ENCODE results near the gene ADGRG3. TPM values are rescaled to one million over a fixed set of nuclear protein-coding genes. Genes with fewer than 3 reads are reported as not detected.
"Not testable (repeated sequence)": the region's sequence is repeated elsewhere in the genome, so short reads cannot be mapped to it uniquely, and the experiment has no call there.

Gene ADGRG3
- total RNA-seq, 1 donor from 2014 or later, result 0.92 TPM

GRCh38 chr16:57663917-57664661 lies 4.0 kb upstream of the ADGRG3 start:
- no peak for DNase-seq

GRCh38 chr16:57664662-57665025 lies 3.5 kb upstream of the ADGRG3 start:
- no peak for DNase-seq

GRCh38 chr16:57665541-57665940 lies 2.6 kb upstream of the ADGRG3 start:
- DNase-seq, result no peak

DNA sequence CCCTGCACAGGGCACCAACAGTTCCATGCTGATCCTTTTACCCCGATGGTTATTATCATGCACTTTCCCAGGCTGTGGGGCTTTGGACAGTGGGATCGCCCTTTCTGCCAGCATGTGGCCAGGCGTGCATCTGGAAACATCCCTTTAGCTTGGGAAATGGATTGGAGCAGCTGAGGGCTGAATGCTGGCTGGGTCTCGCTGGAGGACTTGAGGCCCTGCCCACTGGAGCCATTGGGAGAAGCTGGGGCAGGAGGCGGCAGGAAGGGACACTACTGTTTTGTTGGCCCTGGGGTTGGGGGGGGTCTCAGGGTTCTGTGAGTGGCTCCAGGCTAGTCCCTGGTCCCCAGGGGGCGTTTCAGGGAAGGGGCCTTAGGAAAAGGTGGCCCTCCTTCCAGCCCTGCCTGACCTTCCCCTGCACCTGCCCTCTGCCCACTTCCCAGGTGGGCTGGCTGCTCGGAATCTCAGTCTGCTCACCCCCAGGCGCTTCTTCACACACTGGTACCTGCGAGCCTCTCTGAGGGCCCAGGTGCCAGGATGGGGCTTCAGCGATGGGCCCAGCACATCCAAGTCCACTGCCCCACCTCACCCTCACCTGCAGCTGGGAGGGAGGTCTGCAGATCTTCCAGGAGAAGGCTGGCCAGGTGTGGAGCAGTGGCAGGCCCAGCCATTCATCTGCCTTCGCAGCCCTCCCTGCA lies 1.6 kb upstream of the ADGRG3 start:
- peak; percentile 84 for DNase-seq

- DNase-seq, result no peak
Measured at GRCh38 chr16:57667048-57667525, 1.0 kb upstream of the ADGRG3 start.

DNA sequence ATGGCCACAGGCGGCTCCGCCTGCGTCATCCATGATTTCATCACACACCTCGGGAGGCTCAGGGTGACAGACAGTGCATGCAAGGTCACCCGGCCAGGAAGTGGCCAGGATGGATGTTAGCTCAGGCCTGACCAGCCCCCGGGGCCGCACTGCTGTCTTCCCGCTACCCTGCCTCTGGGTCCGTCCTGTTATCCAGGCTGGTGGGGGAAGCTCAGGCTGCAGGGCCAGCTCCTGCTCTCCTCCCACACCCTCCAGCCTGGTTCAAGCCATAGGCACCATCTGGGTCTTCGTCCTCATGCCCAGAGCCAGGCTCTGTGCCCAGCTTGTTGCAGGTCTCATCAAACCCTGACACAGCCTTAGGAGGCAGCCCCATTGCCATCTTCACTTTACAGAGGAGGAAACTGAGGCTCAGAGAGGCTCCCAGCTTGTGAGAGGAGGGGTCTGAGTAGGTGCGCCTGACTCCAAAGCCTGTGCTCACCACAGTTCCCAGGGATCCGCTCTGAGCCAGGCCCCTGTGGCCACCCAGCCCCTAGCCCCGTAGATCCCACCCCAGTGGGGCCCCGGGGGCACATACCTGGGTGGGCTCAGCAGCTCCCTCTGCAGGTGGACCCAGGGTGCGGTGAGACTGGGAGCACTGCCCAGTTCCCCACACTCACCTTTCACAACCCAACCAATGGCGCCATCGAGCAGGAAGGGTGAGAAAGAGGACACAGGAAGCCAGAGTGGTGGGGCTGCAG lies 412 bp upstream of the ADGRG3 start:
- DNase-seq, result no peak

DNA sequence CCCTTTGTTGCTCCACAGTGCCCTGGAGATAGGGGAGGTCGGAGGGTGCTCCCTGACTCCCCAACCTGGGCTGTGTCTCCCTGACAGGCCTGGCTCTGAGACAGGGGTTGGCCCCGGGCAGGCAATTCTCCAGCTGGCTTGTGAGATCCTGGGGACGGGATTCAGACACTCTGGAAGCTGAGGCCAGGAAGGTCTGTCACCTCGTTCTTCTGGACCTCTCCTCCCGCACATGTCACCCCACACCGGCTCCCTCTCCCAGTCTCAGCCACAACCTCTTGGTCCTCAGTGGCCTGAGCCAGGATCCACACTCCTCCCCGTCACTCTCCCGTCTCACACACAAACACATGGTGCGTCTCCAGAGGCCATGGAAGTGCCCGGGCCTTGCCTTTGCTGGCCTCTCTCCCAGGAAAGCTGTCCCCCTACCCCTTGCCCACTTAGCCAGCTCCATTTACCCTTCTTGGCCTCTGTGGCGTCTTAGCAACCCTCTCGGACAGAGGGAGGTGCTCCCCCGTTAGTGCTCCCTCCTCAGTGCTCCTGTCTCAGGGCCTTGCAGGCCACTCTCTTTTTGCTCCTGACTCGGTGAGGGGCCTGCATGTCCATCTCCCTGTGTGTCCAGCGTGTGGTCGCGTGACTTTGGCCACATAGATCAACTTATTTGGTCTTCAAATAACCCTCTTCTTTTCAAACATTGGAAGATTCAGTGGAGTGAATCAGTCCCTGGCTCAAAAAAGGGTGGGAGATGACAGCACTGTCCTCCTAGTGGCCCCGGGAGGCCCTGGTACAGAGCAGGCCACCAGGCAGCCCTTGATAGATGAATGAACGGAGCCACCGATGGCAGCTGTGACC lies 747 bp downstream of the ADGRG3 start:
- DNase-seq, result no peak

GRCh38 chr16:57669476-57670162 lies 1.5 kb downstream of the ADGRG3 start:
- DNase-seq, result no peak

GRCh38 chr16:57670196-57670595 lies 2.1 kb downstream of the ADGRG3 start:
- DNase-seq, result no peak

- DNase-seq, result not testable (repeated sequence)
Measured at GRCh38 chr16:57671451-57671850, 3.3 kb downstream of the ADGRG3 start.

DNA sequence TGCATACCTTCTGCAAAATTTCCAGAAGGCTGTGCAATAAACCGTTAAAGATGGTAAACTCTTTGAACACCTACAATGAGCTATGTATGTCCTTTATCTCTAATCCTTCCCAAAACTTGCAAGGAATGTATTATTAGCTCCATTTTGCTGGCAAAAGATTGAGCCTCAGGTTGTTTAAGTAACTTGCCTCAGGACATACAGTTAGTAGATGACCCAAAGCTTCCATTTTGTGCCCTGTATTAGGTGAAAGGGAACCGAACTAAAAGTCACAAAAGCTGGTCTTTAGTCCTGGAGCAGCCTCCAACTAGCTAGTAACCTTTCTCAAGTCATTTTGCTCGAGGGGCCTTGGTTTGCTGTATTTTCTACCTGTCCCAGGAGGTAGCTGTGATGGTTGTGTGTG lies 4.3 kb downstream of the ADGRG3 start:
- DNase-seq, result no peak

GRCh38 chr16:57672824-57673223 lies 4.7 kb downstream of the ADGRG3 start:
- DNase-seq, result no peak

DNA sequence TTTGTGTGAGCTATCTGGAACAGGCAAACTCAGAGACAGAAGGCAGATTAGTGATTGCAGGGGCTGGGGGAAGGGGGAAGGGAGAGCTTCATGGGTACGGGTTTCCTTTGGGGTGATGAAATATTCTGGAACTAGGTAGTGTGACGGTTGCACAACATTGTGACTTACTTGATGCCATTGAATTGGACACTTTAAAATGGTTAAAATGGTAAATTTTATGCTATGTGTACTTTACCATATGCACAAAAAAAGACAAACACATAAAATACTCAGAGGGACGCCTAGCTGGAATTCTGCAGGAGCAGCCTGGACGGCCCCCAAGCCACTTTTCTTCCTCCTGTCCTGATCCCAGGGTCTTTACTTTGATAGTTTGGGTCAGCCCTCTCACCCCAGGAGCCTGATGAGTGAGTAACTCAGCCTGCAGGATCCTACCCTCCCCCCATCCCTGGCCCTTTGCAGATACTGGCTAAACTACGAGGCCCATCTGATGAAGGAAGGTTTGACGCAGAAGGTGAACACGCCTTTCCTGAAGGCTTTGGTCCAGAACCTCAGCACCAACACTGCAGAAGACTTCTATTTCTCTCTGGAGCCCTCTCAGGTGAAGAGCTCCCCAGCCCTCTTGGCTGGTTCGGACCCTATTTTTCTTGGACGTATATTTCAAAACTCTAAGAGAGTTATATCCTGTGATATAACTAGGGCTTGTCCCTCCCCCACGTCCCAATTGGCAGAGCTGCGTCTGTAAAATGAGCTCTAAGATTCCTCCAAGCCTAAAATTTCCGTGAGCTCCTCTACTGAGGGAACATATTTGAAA lies 7.8 kb downstream of the ADGRG3 start:
- DNase-seq, result peak; percentile 68

DNA sequence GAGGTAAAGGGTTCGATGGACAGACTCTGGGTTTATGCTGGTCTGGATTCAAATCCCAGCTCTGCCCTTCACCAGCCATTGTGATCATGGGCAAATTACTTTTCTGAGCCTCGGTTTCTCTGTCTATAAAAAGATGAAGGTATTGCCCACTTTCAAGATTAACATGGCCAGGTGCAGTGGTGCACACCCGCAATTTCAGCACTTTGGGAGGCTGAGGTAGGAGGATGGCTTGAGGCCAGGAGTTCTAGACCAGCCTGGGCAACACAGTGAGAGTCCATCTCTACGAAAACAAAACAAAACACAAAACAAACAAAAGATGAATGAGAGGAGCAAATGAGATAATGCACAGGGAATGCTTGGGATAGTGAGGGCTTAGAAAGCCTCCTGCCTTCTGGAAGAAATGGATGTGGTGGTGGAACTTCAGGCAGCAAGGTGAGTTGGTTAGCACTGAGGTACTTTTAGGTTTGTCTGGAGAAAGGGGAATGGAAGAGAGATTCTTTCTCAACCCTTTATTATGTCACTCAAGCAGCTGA lies 8.5 kb downstream of the ADGRG3 start:
- DNase-seq, result no peak

GRCh38 chr16:57677622-57678369 lies 9.7 kb downstream of the ADGRG3 start:
- DNase-seq, result no peak

GRCh38 chr16:57679016-57679415 lies 10.9 kb downstream of the ADGRG3 start:
- no peak for DNase-seq

- no peak for DNase-seq
Measured at GRCh38 chr16:57679767-57680482, 11.8 kb downstream of the ADGRG3 start.

DNA sequence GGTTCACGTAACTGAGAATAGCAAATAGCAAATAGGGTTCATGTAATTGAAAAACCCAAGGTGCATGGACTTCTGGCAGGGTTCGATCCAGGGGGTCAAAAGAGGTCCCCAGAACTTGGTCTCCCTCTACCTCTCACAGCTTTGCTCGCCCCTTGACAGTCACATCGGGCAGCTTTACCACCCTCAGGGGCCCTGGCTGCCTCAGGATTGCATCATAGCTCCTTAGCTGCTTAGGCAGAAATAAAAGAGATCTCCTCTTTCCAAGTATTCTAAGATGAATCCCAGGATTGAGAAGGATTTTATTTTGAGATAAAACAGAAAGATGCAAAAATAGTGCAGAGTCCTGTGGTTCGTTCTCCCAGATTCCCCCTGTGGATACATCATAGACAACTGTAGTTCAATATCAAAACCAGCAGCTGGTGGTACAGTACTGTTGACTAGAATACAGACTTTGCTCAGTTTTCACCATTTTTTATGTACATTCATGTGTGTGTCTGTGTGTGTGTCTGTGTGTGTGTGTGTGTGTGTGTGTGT lies 12.8 kb downstream of the ADGRG3 start:
- no peak for DNase-seq
